ENCODE measurements around the gene ADCYAP1R1.

ADCYAP1R1 gene

GRCh38 chr7:31087351-31087750 lies 35.2 kb downstream of the ADCYAP1R1 start:
- DNase-seq (ENCODE audit: low read depth): no peak

GRCh38 chr7:31091924-31092434 lies 39.9 kb downstream of the ADCYAP1R1 start:
- DNase-seq (ENCODE audit: low read depth): no peak

DNA sequence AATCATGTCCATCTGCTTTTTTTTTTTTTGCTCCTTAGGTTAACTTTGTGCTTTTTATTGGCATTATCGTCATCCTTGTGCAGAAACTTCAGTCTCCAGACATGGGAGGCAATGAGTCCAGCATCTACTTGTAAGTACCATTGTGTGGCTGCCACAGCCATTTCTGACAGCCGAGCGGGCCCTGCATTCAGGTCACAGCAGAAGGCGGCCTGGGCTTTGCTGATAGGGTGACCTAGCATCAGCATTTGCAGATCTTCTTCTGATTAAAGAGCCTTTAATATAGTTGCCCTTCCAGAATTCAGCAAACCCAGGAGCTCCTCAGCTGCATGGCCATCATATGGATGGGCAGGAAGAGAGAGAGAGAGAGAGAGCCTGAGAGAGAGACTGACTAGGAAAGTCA lies 40.5 kb downstream of the ADCYAP1R1 start:
- DNase-seq (ENCODE audit: low read depth): no peak

GRCh38 chr7:31093282-31093681 lies 41.2 kb downstream of the ADCYAP1R1 start:
- DNase-seq (ENCODE audit: low read depth): no peak

DNA sequence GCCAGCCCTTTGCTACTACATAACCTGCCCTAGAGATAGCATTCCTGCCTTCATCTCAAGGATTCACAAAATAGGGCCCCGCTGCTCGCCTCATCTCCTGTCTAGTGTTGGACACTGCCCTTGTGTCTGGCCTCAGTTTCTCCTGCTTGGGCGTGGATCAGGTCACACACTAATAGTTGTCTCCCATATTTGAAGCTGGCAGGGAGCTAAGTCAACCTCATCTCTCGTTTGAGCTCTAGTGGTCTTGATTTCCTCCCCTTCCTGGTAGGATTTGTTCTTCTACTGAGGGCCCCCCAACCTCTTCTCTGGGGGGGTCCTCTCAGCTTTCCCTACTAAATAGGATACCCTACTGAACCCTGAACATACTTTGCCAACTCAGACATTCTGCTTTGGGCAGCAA lies 42.2 kb downstream of the ADCYAP1R1 start:
- no peak for DNase-seq (ENCODE audit: low read depth)

- no peak for DNase-seq (ENCODE audit: low read depth)
Measured at GRCh38 chr7:31095286-31096197, 43.4 kb downstream of the ADCYAP1R1 start.

DNA sequence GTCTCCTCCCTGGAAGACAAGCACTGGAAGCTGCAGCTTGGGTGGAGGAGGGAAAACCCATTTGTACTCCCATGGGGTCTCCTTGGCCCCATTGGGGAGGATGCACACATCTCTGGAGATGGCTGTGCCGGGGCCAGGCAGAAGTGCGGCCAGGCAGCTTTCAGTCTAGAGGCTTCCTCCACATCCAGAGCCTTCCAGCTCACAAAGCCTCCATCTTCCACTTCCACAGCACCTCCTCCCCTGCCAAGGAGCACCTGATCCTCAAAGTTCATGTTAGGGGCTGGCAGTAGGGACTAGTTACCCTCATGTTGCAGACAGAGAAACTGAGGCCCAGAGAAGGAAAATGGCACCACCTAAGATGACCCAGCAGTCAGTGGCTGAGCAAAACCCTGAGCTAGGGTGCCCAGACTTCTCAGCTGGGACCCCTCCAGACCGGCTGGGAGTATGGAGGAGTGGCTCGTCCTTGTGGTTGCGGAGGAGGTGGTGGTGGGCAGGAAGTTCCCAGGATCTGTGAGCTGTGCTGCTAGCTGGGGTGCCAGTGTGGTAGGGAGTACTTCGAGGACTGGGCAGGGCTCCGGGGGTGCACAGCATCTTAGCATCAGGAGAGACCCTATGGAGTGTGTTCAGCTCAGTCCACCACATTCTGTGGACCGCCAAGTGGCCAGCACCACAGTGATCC lies 44.2 kb downstream of the ADCYAP1R1 start:
- no peak for DNase-seq (ENCODE audit: low read depth)

DNA sequence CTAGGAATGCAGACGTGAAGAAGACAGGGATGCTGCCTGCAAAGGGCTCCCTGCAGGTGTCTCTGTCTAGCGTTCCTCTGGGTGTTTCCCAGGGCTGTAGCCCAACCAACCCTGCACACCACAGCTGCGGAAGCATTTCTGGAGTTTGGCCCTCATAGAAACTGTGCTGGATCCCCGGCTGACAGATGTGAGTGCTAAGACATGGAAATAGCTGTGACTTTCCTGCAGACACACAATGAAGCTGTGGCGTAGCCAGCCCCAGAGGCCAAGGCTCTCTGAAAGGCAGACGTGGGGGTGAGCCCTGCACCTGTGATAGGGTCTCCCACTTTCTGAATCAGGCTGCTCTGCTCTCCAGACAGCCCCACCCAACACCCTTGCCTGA lies 44.8 kb downstream of the ADCYAP1R1 start:
- no peak for DNase-seq (ENCODE audit: low read depth)

GRCh38 chr7:31098642-31099360 lies 46.7 kb downstream of the ADCYAP1R1 start:
- no peak for DNase-seq (ENCODE audit: low read depth)

DNA sequence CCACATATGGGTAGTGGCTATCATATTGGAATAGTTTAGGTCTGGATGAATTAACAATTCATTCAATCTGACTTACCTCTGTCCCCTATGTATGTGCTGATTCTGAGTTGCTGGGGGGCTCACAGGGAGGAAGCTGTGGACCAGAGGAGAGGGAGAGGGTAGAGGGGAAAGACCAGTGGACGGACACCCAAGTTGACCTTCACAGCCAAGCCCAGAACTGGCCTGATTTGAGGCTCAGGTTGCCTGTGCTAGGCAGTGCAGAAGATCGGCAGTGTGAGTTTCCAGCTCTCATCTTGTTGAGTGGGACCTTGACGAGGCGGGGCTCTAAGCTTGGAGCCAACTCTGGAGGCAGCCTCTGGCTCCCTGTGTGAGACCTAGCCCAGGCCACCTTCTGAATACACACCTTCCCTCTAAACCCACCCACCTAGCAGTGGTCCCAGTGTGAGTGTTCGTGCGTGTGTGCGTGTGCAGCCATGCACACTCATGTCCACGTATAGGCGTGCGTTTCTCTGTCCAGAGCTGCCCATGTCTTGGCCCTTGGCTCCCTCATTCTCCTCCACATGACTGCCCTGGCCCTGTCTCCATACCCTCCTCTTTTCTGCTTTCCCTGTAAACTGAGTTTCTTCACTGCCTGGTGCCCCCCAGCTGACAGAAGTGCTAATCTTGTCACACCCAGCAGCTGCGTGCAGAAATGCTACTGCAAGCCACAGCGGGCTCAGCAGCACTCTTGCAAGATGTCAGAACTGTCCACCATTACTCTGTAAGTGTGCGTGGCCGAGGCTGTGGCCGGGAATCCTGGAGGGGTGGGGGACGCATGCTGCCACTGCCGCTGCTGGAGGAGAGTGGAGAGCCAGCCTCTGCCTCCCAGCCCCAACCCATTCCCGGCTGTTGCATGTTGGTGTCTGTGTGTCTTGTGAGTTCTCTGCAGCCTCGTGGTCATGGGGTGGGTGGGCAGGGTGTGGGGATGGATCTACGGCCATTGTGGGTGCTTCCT lies 47.6 kb downstream of the ADCYAP1R1 start:
- DNase-seq (ENCODE audit: low read depth): no peak

GRCh38 chr7:31100445-31100844 lies 48.3 kb downstream of the ADCYAP1R1 start:
- no peak for DNase-seq (ENCODE audit: low read depth)

DNA sequence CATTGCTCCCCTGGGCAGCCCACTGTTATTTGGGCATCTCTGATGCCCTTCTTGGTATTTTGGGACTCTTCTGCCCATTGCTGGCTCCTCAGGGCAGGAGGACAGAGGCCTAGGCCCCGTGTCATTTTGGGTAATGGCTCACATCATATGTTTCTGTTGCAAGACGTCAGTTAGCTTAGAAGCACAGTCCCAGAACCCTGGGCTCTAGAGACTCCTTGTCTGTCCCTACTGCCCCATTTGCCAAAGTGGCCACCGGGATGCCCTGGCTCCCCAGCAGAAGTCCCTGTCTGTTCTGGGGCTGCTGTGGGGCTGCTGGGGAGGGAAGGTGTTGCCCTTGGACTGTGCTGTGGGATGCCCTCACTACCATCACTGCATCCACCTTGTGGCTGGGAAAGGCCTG lies 48.8 kb downstream of the ADCYAP1R1 start:
- DNase-seq (ENCODE audit: low read depth): no peak

DNA sequence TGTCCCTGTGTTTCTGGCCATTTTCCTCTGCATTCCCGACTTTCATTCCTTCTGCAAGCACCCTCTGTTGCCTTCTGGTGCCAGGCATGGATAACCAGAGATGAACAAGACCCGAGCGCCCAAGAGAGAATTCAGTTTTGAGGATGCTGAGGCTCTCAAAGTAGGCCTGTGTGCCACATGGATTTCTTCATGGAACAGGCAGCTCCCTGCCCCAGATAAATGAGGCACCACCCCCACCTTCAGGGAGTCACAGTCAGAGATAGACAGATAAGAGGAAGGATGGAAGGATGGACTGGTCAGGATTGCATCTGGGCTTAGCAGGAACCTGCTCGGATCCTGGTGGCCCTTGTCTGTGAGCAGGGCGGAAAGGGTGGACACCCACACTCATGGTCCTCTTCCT lies 49.4 kb downstream of the ADCYAP1R1 start:
- DNase-seq (ENCODE audit: low read depth): no peak

DNA sequence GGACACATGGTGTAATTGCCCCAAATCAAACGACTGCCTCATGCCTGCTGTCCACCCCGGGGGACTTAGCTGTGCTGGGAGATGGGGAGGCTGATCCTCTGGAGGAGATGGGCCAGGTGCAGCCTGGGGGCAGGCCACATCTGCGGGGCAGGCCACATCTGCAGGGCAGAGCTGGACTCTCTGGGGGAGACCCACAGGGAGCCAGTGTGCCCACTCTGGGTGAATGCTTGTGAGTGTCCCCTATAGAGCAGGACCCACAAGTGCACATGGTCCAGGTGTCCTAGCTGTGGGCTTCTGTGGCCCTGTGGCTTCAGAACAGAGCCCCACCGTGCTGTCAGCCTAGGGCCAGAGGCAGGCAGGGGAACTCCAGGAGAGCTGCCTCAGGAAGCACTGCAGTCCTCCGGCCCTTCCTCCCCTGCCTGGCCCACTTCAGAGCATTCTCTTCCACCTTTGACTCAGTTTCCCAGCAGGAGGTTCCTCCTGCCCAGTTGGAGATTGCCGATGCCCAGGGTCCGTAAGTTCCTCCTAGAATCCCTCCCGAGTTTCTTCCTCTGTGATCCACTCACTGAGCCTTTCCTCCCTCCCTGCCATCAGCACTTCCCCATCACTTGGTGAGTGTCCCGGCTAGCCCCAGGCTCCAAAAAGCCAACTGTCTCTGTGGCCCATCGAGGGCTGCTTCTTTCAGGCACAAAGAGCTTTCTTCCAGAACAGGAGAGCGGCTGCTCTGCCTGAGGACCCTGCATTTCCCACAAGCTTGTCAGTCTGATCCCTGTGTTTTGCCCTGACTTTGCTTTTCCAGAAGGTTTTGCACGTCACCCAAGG lies 50.3 kb downstream of the ADCYAP1R1 start:
- DNase-seq (ENCODE audit: low read depth): no peak

DNA sequence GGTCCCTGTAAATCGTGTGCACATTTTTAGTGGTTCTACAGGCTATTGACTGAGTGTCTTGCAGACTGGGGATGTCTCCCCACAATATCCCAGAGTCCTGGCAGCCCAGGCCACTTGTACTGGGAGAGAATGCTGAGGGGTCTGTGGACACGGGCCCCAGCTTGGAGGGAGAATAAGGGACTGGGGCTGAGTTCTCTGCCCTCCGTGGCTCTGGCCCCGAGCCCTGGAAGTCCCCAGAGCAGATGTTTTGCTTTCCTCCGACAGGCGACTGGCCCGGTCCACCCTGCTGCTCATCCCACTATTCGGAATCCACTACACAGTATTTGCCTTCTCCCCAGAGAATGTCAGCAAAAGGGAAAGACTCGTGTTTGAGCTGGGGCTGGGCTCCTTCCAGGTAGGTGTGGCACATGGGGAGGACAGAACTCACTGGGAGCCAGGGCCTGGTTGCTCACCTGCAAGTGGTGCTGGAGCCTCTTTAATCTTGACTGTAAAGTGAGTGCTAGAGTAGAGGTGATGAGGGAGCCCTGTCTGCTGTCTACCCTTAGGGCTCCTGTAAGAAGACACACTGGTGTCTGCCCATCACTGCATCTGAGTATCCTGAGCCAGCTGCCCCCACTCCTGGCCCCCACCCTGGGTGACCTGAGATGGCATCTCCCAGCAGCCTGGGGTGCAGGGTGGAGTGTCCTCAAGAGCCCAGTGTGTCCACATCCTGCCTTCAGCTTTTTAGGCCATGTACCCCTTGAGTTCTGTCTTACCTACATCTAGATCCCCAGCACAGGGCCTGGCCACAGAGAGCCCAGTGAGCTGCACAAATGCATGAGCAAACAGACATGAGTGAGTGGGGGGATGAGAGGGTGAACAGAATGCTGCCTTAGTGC lies 51.1 kb downstream of the ADCYAP1R1 start:
- no peak for DNase-seq (ENCODE audit: low read depth)

- no peak for DNase-seq (ENCODE audit: low read depth)
Measured at GRCh38 chr7:31104361-31105255, 52.5 kb downstream of the ADCYAP1R1 start.

- no peak for DNase-seq (ENCODE audit: low read depth)
Measured at GRCh38 chr7:31105256-31105950, 53.3 kb downstream of the ADCYAP1R1 start.
